Caco-2 (cell line): ENCODE measurements around the gene ZNF142. TPM values are rescaled to one million over a fixed set of nuclear protein-coding genes. Genes with fewer than 3 reads are reported as not detected.

ENCODE experiments used
- BruUV-seq: library from RNA; stranded (reverse); fragments of 400-500 nt; replicated peaks from 2 replicates; lab custom pipeline; 2021; lab: Mats Ljungman, UMichigan
- CTCF ChIA-PET: fragments of 300-600 bp; sonication (Branson Sonifier 250); formaldehyde crosslinking; loops from one replicate; lab custom pipeline; 2022; ENCODE audit warnings: antibody characterized with exemption; lab: Charles Lee
- POLR2A ChIA-PET: fragments of 300-600 bp; sonication (Branson Sonifier 250); formaldehyde crosslinking; loops from one replicate; lab custom pipeline; 2022; ENCODE audit warnings: antibody characterized with exemption; lab: Charles Lee
- DNase-seq, 2 experiments: peaks; one replicate each; pipeline versions ENCODE4 v3.0.0 to v3.0.0-alpha.2; 2020 to 2022
- H3K27me3 ChIP-seq: replicated peaks from 2 replicates; pipeline ENCODE4 v1.6.0; 2011; ENCODE audit warnings: low read length; ENCODE audit not compliant: control insufficient read depth, insufficient read depth
- H3K36me3 ChIP-seq: 2 replicates; pipeline ENCODE4 v1.5.1; 2011; ENCODE audit warnings: low read length; ENCODE audit not compliant: control insufficient read depth, insufficient read depth
- H3K4me1 ChIP-seq: fragments of 250-450 bp; sonication (Bioruptor Pico); 2 replicates; pipeline ENCODE4 v1.5.1; 2020; ENCODE audit warnings: mild to moderate bottlenecking
- H3K4me3 ChIP-seq: 2 replicates; pipeline ENCODE4 v1.5.1; 2011; ENCODE audit warnings: low read depth, mild to moderate bottlenecking, control low read depth, low read length
- H3K9me3 ChIP-seq: fragments of 250-450 bp; sonication (Bioruptor Pico); 2 replicates; pipeline ENCODE4 v1.5.1; 2020; ENCODE audit warnings: mild to moderate bottlenecking, moderate library complexity
- H3K27ac Mint-ChIP-seq: one replicate; pipeline ENCODE4 v1.8.0; 2022; ENCODE audit warnings: mixed read lengths; ENCODE audit not compliant: unreplicated experiment
- H3K27me3 Mint-ChIP-seq: one replicate; pipeline ENCODE4 v1.8.0; 2022; ENCODE audit warnings: mixed read lengths; ENCODE audit not compliant: insufficient read depth, unreplicated experiment
- H3K36me3 Mint-ChIP-seq: one replicate; pipeline ENCODE4 v1.8.0; 2022; ENCODE audit warnings: mild to moderate bottlenecking, mixed read lengths; ENCODE audit not compliant: insufficient read depth, unreplicated experiment
- H3K4me1 Mint-ChIP-seq: one replicate; pipeline ENCODE4 v1.8.0; 2022; ENCODE audit warnings: low read depth, mixed read lengths; ENCODE audit not compliant: unreplicated experiment
- H3K4me3 Mint-ChIP-seq: one replicate; pipeline ENCODE4 v1.8.0; 2022; ENCODE audit warnings: mild to moderate bottlenecking, moderate library complexity, mixed read lengths; ENCODE audit not compliant: unreplicated experiment
- H3K9me3 Mint-ChIP-seq: one replicate; pipeline ENCODE4 v1.8.0; 2022; ENCODE audit warnings: mixed read lengths; ENCODE audit not compliant: unreplicated experiment
- CTCF ChIP-seq, 2 experiments: fragments of 200-600 bp in 1 of 2; IDR thresholded peaks; 1 replicate in 1 of 2; 2 replicates in 1 of 2; pipeline versions ENCODE4 v1.5.1 to v1.8.0; 2011 to 2022; ENCODE audit warnings: antibody characterized with exemption in 1 of 2, control low read depth in 1 of 2, inconsistent platforms in 1 of 2, low read depth in 1 of 2, low read length in 1 of 2, mild to moderate bottlenecking in 1 of 2, moderate library complexity in 1 of 2; ENCODE audit not compliant: insufficient read depth in 1 of 2, severe bottlenecking in 1 of 2, unreplicated experiment in 1 of 2
- intact Hi-C: fragments of 100-400 bp; cut with micrococcal nuclease; formaldehyde crosslinking; loops from one replicate; pipeline ENCODE4 v1.10.0; 2022; ENCODE audit not compliant: unreplicated experiment
- total RNA-seq: library from RNA; stranded (reverse); gene quantifications from 2 replicates; pipeline ENCODE4 v1.2.3, GENCODE V29; 2022

The ZNF142 gene
- total RNA-seq, 1 experiment from 2014 or later, result 37.0 TPM

- Mint-ChIP-seq H3K27me3 (no peaks in the 10 kb centered on the region), H3K36me3 (peaks cover 35% of the 10 kb centered on the region), H3K4me1 (peaks cover 11% of the 10 kb centered on the region), H3K9me3 (no peaks in the 10 kb centered on the region), H3K4me3 (peak overlapping the region; percentile 96), H3K27ac (peak overlapping the region; percentile 91)
- TSS peak; percentile 79 for BruUV-seq
- Histone ChIP-seq H3K4me3 (peak overlapping the region; percentile 86), H3K9me3 (no peaks in the 10 kb centered on the region), H3K36me3 (no peaks in the 10 kb centered on the region), H3K4me1 (peaks cover 11% of the 10 kb centered on the region; the same call in 1 of the 2 replicates), H3K27me3 (no peaks in the 10 kb centered on the region)
- ChIA-PET CTCF (interaction anchor here (0.6 to 4.4 kb wide), 4 partner anchors 12 to 275 kb away, joined by 3 to 20 read pairs (median 13); partner anchors contain the start of genes BCS1L and ZNF142), POLR2A (interaction anchor here (1.2 to 2.3 kb wide), 2 partner anchors 12 to 189 kb away, joined by 3 to 43 read pairs; partner anchors contain the start of genes BCS1L and ZNF142)
- DNase-seq, result no peak
- intact Hi-C loops, result no loop called here
- TF ChIP-seq CTCF (IDR thresholded peaks at IDR 0.05; ENCODE audit: insufficient read depth in 1 of 2, low read depth in 1 of 2, low read length in 1 of 2, severe bottlenecking in 1 of 2, unreplicated experiment in 1 of 2), result no peak
These were observed 11.8 kb upstream of the ZNF142 start for GRCh38 chr2:218671097-218671653.

GRCh38 chr2:218664653-218665052 is 5.2 kb upstream of the ZNF142 start:
- Mint-ChIP-seq H3K4me1 (peaks cover 8% of the 10 kb centered on the region), H3K4me3 (no peak overlapping the region), H3K9me3 (no peaks in the 10 kb centered on the region), H3K27ac (no peak overlapping the region), H3K36me3 (peaks cover 75% of the 10 kb centered on the region), H3K27me3 (no peaks in the 10 kb centered on the region)
- intact Hi-C loops, result no loop called here
- TF ChIP-seq CTCF (IDR thresholded peaks at IDR 0.05; ENCODE audit: insufficient read depth in 1 of 2, low read depth in 1 of 2, low read length in 1 of 2, severe bottlenecking in 1 of 2, unreplicated experiment in 1 of 2), result no peak
- Histone ChIP-seq H3K9me3 (no peaks in the 10 kb centered on the region), H3K4me3 (no peak overlapping the region), H3K36me3 (peaks cover 4% of the 10 kb centered on the region), H3K4me1 (no peaks in the 10 kb centered on the region), H3K27me3 (no peaks in the 10 kb centered on the region)
- no peak for DNase-seq
- BruUV-seq, result no TSS peak
- POLR2A ChIA-PET, result no interaction called here
- CTCF ChIA-PET, result no interaction called here

DNA sequence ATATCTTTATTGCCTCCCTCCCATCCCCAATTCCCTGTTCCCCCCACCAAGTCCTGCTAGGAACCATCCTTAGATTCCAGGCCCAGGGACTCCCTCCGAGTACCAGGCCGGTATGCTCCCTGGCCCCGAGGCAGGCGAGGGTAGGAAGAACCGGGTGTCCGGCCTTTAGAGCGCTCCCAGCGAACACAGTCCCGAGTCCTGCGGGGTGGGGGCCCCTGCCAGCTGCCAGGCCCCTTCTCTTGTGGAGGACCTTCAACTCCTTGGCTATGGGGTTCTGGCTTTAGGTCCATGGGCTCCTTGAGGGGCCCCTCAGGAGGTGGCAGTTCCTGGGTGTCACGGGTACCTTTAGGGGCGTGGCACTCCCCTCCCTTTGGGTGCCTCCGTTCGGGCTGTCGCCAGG is 4.5 kb upstream of the ZNF142 start:
- intact Hi-C loops, result no loop called here
- Mint-ChIP-seq H3K27ac (no peak overlapping the region), H3K4me1 (peaks cover 9% of the 10 kb centered on the region), H3K9me3 (no peaks in the 10 kb centered on the region), H3K36me3 (peaks cover 82% of the 10 kb centered on the region), H3K4me3 (no peak overlapping the region), H3K27me3 (no peaks in the 10 kb centered on the region)
- Histone ChIP-seq H3K4me1 (no peaks in the 10 kb centered on the region), H3K4me3 (no peak overlapping the region), H3K9me3 (no peaks in the 10 kb centered on the region), H3K27me3 (no peaks in the 10 kb centered on the region), H3K36me3 (peaks cover 4% of the 10 kb centered on the region)
- CTCF ChIA-PET, result no interaction called here
- no peak for DNase-seq
- BruUV-seq, result no TSS peak
- POLR2A ChIA-PET, result no interaction called here
- TF ChIP-seq CTCF (IDR thresholded peaks at IDR 0.05; ENCODE audit: insufficient read depth in 1 of 2, low read depth in 1 of 2, low read length in 1 of 2, severe bottlenecking in 1 of 2, unreplicated experiment in 1 of 2), result no peak
